Limb (tissue), 2 donors: ENCODE measurements around the gene KNSTRN.

Source experiments
- DNase-seq, 2 donors: peaks; one replicate each; pipeline ENCODE4 v3.0.0-alpha.2; 2016; ENCODE audit errors: extremely low spot score in 2 of 2

Gene KNSTRN

DNA sequence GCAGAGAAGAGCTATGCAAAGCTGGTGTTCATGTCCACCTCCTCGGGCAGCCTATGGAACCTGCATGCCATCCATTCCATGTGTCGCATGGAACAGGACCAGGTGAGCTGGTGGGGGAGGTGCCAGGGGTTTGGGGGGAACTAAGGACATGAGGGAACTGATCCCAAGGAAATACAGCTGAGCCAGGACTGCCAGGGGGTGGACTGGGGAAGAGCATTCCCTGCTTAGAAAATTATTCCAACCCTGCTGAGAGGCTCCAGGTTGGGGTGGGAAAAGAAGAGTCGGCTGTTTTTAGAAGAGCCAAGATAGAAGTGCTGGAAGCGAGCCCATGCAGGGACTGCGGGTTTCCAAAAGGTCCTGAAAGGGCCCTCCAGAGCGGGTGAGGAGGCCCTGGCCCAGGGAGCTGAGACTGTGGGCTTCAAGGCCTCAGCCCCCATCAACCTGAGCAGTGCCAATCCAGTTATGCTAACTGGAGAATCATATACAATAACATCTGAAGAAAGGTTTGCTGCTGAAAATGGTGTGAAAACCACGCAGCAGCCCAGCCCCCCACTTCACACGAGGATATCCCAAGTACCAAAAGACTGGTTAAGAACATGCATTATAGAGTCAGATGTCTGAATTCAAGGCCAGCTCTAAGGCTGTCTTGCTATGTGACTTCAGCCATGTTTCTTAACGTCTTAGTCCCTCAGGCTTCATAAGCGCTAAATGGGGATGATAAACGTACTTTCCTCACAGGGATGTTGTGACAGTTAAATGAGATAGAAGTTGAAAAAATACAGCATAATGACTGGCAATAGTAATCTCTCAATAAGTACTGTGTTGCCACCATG lies 16.7 kb upstream of the KNSTRN start:
- DNase-seq = no peak

GRCh38 chr15:40366457-40367370 lies 15.8 kb upstream of the KNSTRN start:
- DNase-seq = no peak

DNA sequence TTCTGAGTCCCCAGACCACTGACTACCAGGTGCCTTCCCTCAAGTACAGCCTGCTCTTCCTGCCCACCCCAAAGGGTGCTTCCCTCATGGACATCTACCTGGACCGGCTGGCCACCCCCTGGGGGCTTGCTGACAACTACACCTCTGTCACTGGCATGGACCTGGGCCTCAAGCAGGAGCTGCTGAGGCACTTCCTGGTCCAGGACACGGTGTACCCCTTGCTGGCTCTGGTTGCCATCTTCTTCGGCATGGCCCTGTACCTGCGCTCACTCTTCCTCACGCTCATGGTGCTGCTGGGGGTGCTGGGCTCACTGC lies 15.2 kb upstream of the KNSTRN start:
- DNase-seq = no peak

GRCh38 chr15:40367686-40368611 lies 14.6 kb upstream of the KNSTRN start:
- peak; percentile 84 to 85 for DNase-seq

GRCh38 chr15:40368719-40369473 lies 13.6 kb upstream of the KNSTRN start:
- DNase-seq = no peak

- DNase-seq = no peak
Observed at GRCh38 chr15:40369474-40369869, 13.0 kb upstream of the KNSTRN start.

DNA sequence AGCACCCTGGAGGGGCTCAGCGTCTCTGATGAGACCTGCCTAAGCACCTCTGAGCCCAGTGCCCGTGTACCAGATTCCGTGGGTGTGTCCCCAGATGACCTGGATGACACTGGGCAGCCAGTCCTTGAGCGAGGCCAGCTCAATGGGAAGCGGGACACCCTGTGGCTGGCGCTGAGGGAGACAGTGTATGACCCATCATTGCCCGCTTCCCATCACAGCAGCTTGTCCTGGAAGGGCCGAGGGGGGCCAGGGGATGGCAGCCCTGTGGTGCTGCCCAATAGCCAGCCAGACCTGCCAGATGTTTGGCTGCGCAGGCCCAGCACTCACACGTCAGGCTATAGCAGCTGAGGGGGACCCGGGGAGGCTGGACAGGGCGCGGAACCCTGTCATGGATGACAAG lies 12.6 kb upstream of the KNSTRN start:
- DNase-seq = no peak

GRCh38 chr15:40372981-40373380 lies 9.5 kb upstream of the KNSTRN start:
- DNase-seq = no peak

DNA sequence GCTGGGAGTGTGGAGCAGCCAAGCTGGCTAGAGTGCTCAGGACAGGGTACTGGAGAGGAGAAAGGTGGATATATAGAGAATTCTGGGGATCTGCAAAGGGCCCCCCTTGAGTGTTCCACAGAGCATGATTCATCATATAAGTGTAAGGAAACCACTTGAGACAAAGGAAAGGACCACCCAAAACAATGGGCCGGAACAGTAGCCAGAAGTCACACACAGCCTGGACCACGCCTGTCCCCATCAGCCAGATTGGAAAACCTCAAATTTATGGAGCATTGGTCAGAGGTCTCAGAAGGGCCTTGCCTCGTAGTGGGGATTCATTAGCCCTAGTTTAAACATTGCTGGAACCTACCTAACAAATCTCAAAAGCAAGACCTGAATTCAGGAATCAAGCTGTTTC lies 4.9 kb upstream of the KNSTRN start:
- DNase-seq = no peak

DNA sequence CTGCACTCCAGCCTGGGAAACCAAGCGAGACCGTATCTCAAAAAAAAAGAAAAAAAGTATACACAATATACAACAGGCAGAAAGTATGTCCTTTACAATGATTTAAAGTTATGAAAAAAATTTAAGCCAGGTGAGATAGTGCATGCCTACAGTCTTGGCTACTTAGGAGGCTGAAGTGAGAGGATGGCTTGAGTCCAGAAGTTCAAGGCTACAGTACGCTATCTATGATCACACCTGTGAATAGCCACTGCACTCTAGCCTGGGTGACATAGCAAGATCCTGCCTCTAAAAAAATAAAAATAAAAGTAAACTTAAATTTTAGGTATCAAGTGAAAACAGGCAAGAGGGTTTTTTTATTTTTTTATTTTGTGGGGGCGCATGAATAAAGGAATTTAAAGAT lies 3.1 kb upstream of the KNSTRN start:
- DNase-seq = no peak

GRCh38 chr15:40379853-40380252 lies 2.7 kb upstream of the KNSTRN start:
- no peak for DNase-seq

DNA sequence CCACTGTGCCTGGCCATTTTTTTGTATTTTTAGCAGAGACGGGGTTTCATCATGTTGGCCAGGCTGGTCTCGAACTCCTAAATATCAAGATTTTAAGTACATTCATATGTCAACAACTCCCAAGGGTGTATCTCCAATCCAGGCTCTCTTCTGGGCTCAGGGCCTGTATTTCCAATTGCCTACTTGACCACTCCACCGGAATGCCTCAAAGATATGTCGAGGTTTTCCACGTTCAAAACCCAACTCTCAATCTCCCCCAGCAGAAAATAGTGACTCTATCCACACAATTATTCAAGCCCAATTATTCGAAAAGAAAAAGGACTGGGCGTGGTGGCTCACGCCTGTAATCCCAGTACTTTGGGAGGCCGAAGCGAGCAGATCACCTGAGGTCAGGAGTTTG lies 1.9 kb upstream of the KNSTRN start:
- no peak for DNase-seq

DNA sequence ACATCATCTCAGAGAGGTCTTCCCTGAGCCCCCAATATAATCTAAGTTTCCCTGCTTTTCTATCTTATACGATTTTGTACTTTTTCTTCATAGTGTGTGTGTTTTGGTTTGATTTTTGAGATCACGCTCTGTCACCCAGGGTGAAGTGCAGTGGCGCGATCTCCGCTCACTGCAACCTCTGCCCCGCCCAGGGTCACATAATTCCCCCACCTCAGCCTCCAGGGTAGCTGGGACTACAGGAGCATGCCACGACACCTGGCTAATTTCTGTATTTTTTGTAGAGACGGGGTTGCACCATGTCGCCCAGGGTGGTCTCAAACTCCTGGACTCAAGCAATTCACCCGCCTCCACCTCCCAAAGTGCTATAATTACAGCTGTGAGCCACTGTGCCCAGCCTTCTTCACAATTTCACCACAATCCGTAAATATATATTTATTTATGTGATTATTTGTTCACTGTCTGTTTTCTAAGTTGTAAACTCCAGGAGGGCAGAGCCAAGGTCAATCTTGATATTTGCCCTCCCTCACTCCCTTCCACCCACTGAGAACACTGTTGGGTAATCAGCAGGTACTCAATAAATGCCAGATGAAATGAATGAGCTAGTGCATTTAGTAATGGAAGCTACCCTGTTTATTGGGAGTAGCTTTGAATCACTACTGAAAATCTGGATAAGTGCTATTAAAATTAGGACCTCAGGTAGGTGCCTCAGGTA lies 547 bp upstream of the KNSTRN start:
- no peak for DNase-seq

GRCh38 chr15:40386480-40386879 lies 4.0 kb downstream of the KNSTRN start:
- DNase-seq = no peak

- DNase-seq = no peak
Observed at GRCh38 chr15:40388941-40389823, 6.7 kb downstream of the KNSTRN start.

- no peak for DNase-seq
Observed at GRCh38 chr15:40389824-40390595, 7.5 kb downstream of the KNSTRN start.

- DNase-seq = no peak
Observed at GRCh38 chr15:40392986-40393948, 10.7 kb downstream of the KNSTRN start.
